ENCODE measurements around the gene CNGA3. TPM values are rescaled to one million over a fixed set of nuclear protein-coding genes. Genes with fewer than 3 reads are reported as not detected.
"Not testable (repeated sequence)": the region's sequence is repeated elsewhere in the genome, so short reads cannot be mapped to it uniquely, and the experiment has no call there.

CNGA3 gene
- total RNA-seq, 1 donor from 2014 or later: not detected

GRCh38 chr2:98300141-98300874, 45.9 kb upstream of the CNGA3 start:
- Mint-ChIP-seq H3K4me3 (no peak overlapping the region), H3K36me3 (ENCODE audit: low read depth) (no peaks in the 10 kb centered on the region), H3K9me3 (no peaks in the 10 kb centered on the region), H3K4me1 (no peaks in the 10 kb centered on the region), H3K27me3 (peaks cover 29% of the 10 kb centered on the region), H3K27ac (no peak overlapping the region)
- ATAC-seq (ENCODE audit: low read depth) (no peak), DNase-seq (no peak)
- intact Hi-C loops (cut with micrococcal nuclease): no loop called here
- CTCF ChIA-PET: no interaction called here
- TF ChIP-seq CTCF (IDR thresholded peaks at IDR 0.05): no peak
- POLR2A ChIA-PET: no interaction called here

- H3K4me1 Mint-ChIP-seq: no peaks in the 10 kb centered on the region
Observed at GRCh38 chr2:98301469-98301868, 44.8 kb upstream of the CNGA3 start.

GRCh38 chr2:98307131-98307696, 39.0 kb upstream of the CNGA3 start:
- POLR2A ChIA-PET; H3K9me3 Mint-ChIP-seq; intact Hi-C loops (cut with micrococcal nuclease); H3K36me3 Mint-ChIP-seq (ENCODE audit: low read depth); H3K4me1 Mint-ChIP-seq; CTCF ChIA-PET; H3K27ac Mint-ChIP-seq; DNase-seq; ATAC-seq (ENCODE audit: low read depth); H3K4me3 Mint-ChIP-seq: not testable (repeated sequence)
- peaks cover 37% of the 10 kb centered on the region for H3K27me3 Mint-ChIP-seq

More at GRCh38 chr2:98301469-98301868, 44.8 kb upstream of the CNGA3 start:
- TF ChIP-seq CTCF (IDR thresholded peaks at IDR 0.05): no peak
- H3K4me3 Mint-ChIP-seq: no peak overlapping the region
- ATAC-seq (ENCODE audit: low read depth) (no peak), DNase-seq (no peak)
- H3K27ac Mint-ChIP-seq: no peak overlapping the region
- intact Hi-C loops (cut with micrococcal nuclease): no loop called here
- H3K9me3 Mint-ChIP-seq: no peaks in the 10 kb centered on the region
- POLR2A ChIA-PET: no interaction called here
- H3K36me3 Mint-ChIP-seq (ENCODE audit: low read depth): no peaks in the 10 kb centered on the region
- H3K27me3 Mint-ChIP-seq: peaks cover 35% of the 10 kb centered on the region
- CTCF ChIA-PET: no interaction called here

- Mint-ChIP-seq H3K4me3 (no peak overlapping the region), H3K27ac (no peak overlapping the region), H3K36me3 (ENCODE audit: low read depth) (no peaks in the 10 kb centered on the region), H3K27me3 (peaks cover 38% of the 10 kb centered on the region), H3K4me1 (no peaks in the 10 kb centered on the region), H3K9me3 (no peaks in the 10 kb centered on the region)
- no peak for TF ChIP-seq CTCF (IDR thresholded peaks at IDR 0.05)
- DNase-seq (no peak), ATAC-seq (ENCODE audit: low read depth) (no peak)
- CTCF ChIA-PET: no interaction called here
- POLR2A ChIA-PET: no interaction called here
- intact Hi-C loops (cut with micrococcal nuclease): no loop called here
Observed at GRCh38 chr2:98308068-98308467, 38.2 kb upstream of the CNGA3 start.

GRCh38 chr2:98308532-98308931, 37.7 kb upstream of the CNGA3 start:
- ATAC-seq (ENCODE audit: low read depth): no peak
- intact Hi-C loops (cut with micrococcal nuclease): no loop called here
- DNase-seq: no peak
- CTCF ChIA-PET: no interaction called here
- Mint-ChIP-seq H3K9me3 (no peaks in the 10 kb centered on the region), H3K36me3 (ENCODE audit: low read depth) (no peaks in the 10 kb centered on the region), H3K27me3 (peaks cover 42% of the 10 kb centered on the region), H3K27ac (no peak overlapping the region), H3K4me3 (no peak overlapping the region), H3K4me1 (no peaks in the 10 kb centered on the region)
- TF ChIP-seq CTCF (IDR thresholded peaks at IDR 0.05): no peak
- POLR2A ChIA-PET: no interaction called here

All from activated B cell treated with CpG ODN at 0.5 μM for 24 hours (primary cell).